Left ventricle myocardium inferior (tissue), 1 donor: ENCODE measurements around the gene SCN11A. TPM values are rescaled to one million over a fixed set of nuclear protein-coding genes. Genes with fewer than 3 reads are reported as not detected.
A peak's percentile ranks its signal among the peaks of the same experiment; 100 is the strongest.

Source experiments
- DNase-seq: peaks from one replicate; pipeline ENCODE4 v3.0.0-alpha.2; 2020
- H3K27ac ChIP-seq: fragments of 200-600 bp; replicated peaks from 2 replicates; pipeline ENCODE4 v1.8.0; 2021
- H3K27me3 ChIP-seq: fragments of 200-600 bp; 2 replicates; pipeline ENCODE4 v1.8.0; 2021; ENCODE audit warnings: low read depth
- H3K36me3 ChIP-seq: fragments of 200-600 bp; 2 replicates; pipeline ENCODE4 v1.8.0; 2021
- H3K4me1 ChIP-seq: fragments of 200-600 bp; 2 replicates; pipeline ENCODE4 v1.8.0; 2021
- H3K4me3 ChIP-seq: fragments of 200-600 bp; 2 replicates; pipeline ENCODE4 v1.8.0; 2021; ENCODE audit warnings: mild to moderate bottlenecking, moderate library complexity
- H3K9me3 ChIP-seq: fragments of 200-600 bp; replicated peaks from 2 replicates; pipeline ENCODE4 v1.8.0; 2021
- CTCF ChIP-seq: fragments of 200-600 bp; IDR thresholded peaks from 2 replicates; pipeline ENCODE4 v1.8.0; 2021; ENCODE audit warnings: antibody characterized with exemption, mild to moderate bottlenecking, borderline replicate concordance
- intact Hi-C: fragments of 100-400 bp; cut with micrococcal nuclease; formaldehyde crosslinking; loops from one replicate; pipeline ENCODE4 v1.11.0; 2022
- total RNA-seq: library from RNA; stranded (reverse); fragmentation: NEBNext Ultra II Directional; extraction: Animal tissue kit (Norgen Biotek cat#: 25700); gene quantifications from one replicate; pipeline ENCODE4 v1.2.1, GENCODE V29; 2021
- donor health status: DM: no; HTN: yes; CAD: no; lungs with severe emphysema.

SCN11A gene
- total RNA-seq, 1 donor from 2014 or later = 0.05 TPM

DNA sequence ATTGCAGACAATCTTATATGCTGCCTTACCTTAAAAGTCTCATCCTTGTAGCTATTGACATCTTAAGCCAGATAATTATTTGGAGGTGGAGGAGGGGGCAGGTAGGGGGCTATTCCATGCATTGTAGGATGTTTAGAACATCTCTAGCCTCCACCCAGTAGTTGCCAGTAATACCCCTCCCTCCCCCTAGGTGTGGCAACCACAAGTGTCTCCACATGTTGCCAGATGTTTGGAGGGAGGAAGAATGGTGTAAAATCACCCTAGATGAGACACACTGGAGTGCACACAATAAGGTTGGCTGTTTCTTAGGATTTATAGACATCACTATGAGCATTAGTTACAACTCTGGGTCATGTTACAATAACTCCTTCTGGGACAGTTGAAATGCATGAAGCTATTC lies 28.3 kb upstream of the SCN11A start:
- H3K27ac ChIP-seq = no peak overlapping the region
- no peaks in the 10 kb centered on the region for H3K27me3 ChIP-seq
- intact Hi-C loops = no loop called here
- no peak for DNase-seq
- H3K4me1 ChIP-seq = no peaks in the 10 kb centered on the region
- H3K4me3 ChIP-seq = no peak overlapping the region
- H3K36me3 ChIP-seq = peaks cover 64% of the 10 kb centered on the region
- TF ChIP-seq CTCF = no peak
- no peaks in the 10 kb centered on the region for H3K9me3 ChIP-seq

DNA sequence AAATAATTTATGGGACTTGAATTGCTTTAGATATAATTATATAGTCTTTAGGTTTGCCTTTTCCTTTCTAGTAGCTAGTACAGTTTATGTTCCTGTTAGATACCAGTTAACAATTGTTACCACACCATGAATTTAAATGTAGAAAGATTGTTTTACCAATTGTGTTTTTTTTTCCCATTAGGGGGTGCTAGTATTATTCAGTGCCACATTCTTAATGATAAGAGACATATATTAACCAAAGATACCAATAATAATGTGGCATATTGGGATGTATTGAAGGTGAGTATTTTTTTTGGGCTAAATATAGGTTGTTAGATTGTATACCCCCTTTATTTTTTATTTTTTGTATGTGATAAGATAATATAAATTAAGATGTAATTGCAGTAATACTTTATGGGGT lies 27.8 kb upstream of the SCN11A start:
- intact Hi-C loops = no loop called here
- no peaks in the 10 kb centered on the region for H3K4me1 ChIP-seq
- H3K27me3 ChIP-seq = no peaks in the 10 kb centered on the region
- H3K36me3 ChIP-seq = peaks cover 65% of the 10 kb centered on the region
- TF ChIP-seq CTCF = no peak
- no peaks in the 10 kb centered on the region for H3K9me3 ChIP-seq
- no peak overlapping the region for H3K4me3 ChIP-seq
- no peak overlapping the region for H3K27ac ChIP-seq
- DNase-seq = no peak

DNA sequence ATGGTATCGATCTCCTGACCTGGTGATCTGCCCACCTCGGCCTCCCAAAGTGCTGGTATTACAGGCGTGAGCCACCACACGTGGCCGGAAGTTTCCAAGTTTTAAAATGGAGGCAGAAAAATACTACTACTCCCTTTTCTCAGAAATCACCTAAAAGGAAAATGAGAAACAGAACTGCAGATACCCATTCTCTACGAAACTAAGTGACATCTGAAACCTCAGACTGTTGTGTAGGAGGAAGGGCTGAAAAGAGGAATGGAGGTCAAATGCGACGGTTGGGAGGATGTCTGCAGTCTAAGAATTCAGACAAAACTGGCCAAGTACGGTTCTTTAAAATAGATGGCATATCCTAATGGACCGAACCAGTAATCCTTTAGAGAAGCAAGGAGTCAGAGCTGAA lies 24.2 kb upstream of the SCN11A start:
- H3K4me3 ChIP-seq = no peak overlapping the region
- no peaks in the 10 kb centered on the region for H3K4me1 ChIP-seq
- TF ChIP-seq CTCF = no peak
- peaks cover 82% of the 10 kb centered on the region for H3K36me3 ChIP-seq
- H3K27ac ChIP-seq = no peak overlapping the region
- no peaks in the 10 kb centered on the region for H3K27me3 ChIP-seq
- H3K9me3 ChIP-seq = no peaks in the 10 kb centered on the region
- intact Hi-C loops = no loop called here
- DNase-seq = no peak

DNA sequence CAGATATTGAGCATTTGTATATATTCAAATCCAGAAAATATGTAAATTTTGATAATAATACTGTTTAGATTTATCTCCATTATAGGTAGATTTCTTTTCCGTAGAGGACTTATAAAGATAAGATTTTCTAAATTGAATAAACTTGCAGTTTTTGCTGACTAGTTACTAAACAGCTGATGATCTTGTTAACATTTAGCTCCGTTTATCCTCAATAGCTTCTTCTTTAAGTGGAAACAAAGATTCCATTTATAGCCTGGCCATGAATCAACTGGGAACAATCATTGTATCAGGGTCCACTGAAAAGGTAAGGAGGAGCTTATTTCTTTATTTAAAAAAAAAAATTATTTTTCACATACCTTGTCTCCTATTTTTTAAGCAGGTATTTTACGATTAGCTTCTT lies 16.8 kb upstream of the SCN11A start:
- Histone ChIP-seq H3K27me3 (no peaks in the 10 kb centered on the region), H3K27ac (no peak overlapping the region), H3K4me3 (no peak overlapping the region), H3K9me3 (no peaks in the 10 kb centered on the region), H3K4me1 (no peaks in the 10 kb centered on the region), H3K36me3 (peaks cover 77% of the 10 kb centered on the region)
- intact Hi-C loops = no loop called here
- DNase-seq = no peak
- no peak for TF ChIP-seq CTCF

- intact Hi-C loops = no loop called here
- H3K9me3 ChIP-seq = no peaks in the 10 kb centered on the region
- no peaks in the 10 kb centered on the region for H3K27me3 ChIP-seq
- no peak for TF ChIP-seq CTCF
- H3K36me3 ChIP-seq = peaks cover 65% of the 10 kb centered on the region
- no peak overlapping the region for H3K27ac ChIP-seq
- H3K4me3 ChIP-seq = no peak overlapping the region
- no peaks in the 10 kb centered on the region for H3K4me1 ChIP-seq
- no peak for DNase-seq
These were observed 15.5 kb upstream of the SCN11A start for GRCh38 chr3:39067286-39067685.

DNA sequence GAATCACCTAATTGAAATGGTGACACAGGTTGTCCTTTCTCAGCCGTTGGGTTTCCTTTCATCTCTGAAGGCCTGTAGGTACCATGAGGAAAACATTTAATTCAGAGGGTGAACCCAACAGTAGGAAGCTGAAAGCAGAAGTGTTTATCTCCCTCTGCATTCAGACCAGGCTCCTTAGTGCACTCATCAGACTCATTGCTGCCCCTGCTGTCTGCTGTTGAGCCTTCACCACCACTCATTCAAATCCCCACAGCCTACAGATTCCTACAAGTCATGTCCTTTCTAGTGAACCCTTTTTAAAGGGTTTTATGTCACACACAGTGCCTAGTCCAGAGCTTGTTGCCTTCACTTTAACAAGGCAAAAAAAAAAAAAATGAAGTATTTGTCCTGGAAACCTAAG lies 13.5 kb upstream of the SCN11A start:
- no peaks in the 10 kb centered on the region for H3K27me3 ChIP-seq
- intact Hi-C loops = no loop called here
- peaks cover 47% of the 10 kb centered on the region for H3K36me3 ChIP-seq
- no peak overlapping the region for H3K27ac ChIP-seq
- peak; percentile 39 for TF ChIP-seq CTCF
- H3K9me3 ChIP-seq = no peaks in the 10 kb centered on the region
- H3K4me1 ChIP-seq = no peaks in the 10 kb centered on the region
- no peak overlapping the region for H3K4me3 ChIP-seq
- no peak for DNase-seq
